Endometrial microvascular endothelial cells (primary cell): ENCODE data around the gene HOXA2. TPM values are rescaled to one million over a fixed set of nuclear protein-coding genes. Genes with fewer than 3 reads are reported as not detected.

Source experiments
- in situ Hi-C: cut with HindIII; loops from 2 replicates; pipeline ENCODE4 v1.10.0; 2017; ENCODE audit warnings: low sequenced_read_pairs, low pct_unique_long_range_greater_than_20kb; ENCODE audit errors: inconsistent ontology term
- total RNA-seq: library from RNA; depleted of rRNA; stranded (reverse); fragments of >200 nt; gene quantifications from one replicate; pipeline ENCODE4 v1.2.3, GENCODE V29; 2015; ENCODE audit errors: inconsistent ontology term

The HOXA2 gene
- total RNA-seq, 1 donor from 2014 or later, result not detected

- in situ Hi-C loops, result no loop called here
These were observed 40.1 kb upstream of the HOXA2 start for GRCh38 chr7:27142580-27143022.

GRCh38 chr7:27141923-27142579, 39.6 kb upstream of the HOXA2 start:
- in situ Hi-C loops, result no loop called here

GRCh38 chr7:27141137-27141922, 38.8 kb upstream of the HOXA2 start:
- in situ Hi-C loops, result no loop called here

GRCh38 chr7:27140126-27140857, 37.8 kb upstream of the HOXA2 start:
- in situ Hi-C loops, result no loop called here

GRCh38 chr7:27139334-27140125, 37.0 kb upstream of the HOXA2 start:
- in situ Hi-C loops, result no loop called here

GRCh38 chr7:27138985-27139333, 36.5 kb upstream of the HOXA2 start:
- in situ Hi-C loops, result no loop called here

GRCh38 chr7:27138472-27138871, 36.0 kb upstream of the HOXA2 start:
- in situ Hi-C loops, result no loop called here

GRCh38 chr7:27137640-27138315, 35.3 kb upstream of the HOXA2 start:
- in situ Hi-C loops, result no loop called here

GRCh38 chr7:27134392-27134791, 31.9 kb upstream of the HOXA2 start:
- in situ Hi-C loops, result no loop called here

- in situ Hi-C loops, result no loop called here
These were observed 31.1 kb upstream of the HOXA2 start for GRCh38 chr7:27133409-27134231.

- in situ Hi-C loops, result no loop called here
These were observed 30.5 kb upstream of the HOXA2 start for GRCh38 chr7:27132978-27133377.

GRCh38 chr7:27132214-27132613, 29.7 kb upstream of the HOXA2 start:
- in situ Hi-C loops, result no loop called here

- in situ Hi-C loops, result no loop called here
These were observed 28.9 kb upstream of the HOXA2 start for GRCh38 chr7:27131390-27131819.

GRCh38 chr7:27130540-27131389, 28.3 kb upstream of the HOXA2 start, which contains the start of gene HOXA4:
Gene HOXA4, minus strand, starts transcription at chr7:27130757. Its CDS starts 24 bp downstream, at chr7:27130733.
- in situ Hi-C loops, result no loop called here

GRCh38 chr7:27129729-27130539, 27.5 kb upstream of the HOXA2 start:
- in situ Hi-C loops, result loop anchor here (5.0 kb wide), 1 partner anchor 38 kb away; no protein-coding TSS in a partner anchor
